GM21423 (cell line): Measurements from ENCODE around the gene PPP1R8.
"Not testable (repeated sequence)": the region's sequence is repeated elsewhere in the genome, so short reads cannot be mapped to it uniquely, and the experiment has no call there.

ENCODE experiments used
- ATAC-seq: cut with Tn5 transposase; IDR thresholded peaks from one replicate; pipeline ENCODE4 v1.9.1; 2021; ENCODE audit warnings: mild to moderate bottlenecking, moderate library complexity; ENCODE audit not compliant: unreplicated experiment

PPP1R8 gene

DNA sequence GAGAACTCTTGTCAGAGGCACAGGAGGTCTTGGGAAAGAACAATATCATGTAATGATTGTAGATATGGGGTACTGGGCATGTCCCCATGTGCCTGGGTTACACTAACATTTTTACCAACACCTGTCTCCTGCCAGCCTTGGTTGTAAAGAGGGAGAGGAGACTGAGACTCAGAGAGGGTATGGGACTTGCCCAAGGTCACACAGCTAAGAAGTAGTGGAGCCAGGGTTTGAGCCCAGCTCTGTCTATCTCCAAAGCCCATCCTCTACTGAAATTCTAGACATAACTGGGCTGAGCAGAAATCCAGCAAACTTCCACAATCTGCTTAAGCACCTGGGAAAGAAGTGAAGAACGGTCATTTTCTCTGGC lies 39.1 kb downstream of the PPP1R8 start:
- no peak for ATAC-seq

GRCh38 chr1:27871076-27871475 lies 40.5 kb downstream of the PPP1R8 start:
- ATAC-seq: not testable (repeated sequence)

- ATAC-seq: peak; percentile 29
Measured at GRCh38 chr1:27872059-27872801, 41.6 kb downstream of the PPP1R8 start, which contains the start of gene THEMIS2. THEMIS2 (plus strand) TSS chr1:27872544; CDS start chr1:27872572, 28 bp downstream.

DNA sequence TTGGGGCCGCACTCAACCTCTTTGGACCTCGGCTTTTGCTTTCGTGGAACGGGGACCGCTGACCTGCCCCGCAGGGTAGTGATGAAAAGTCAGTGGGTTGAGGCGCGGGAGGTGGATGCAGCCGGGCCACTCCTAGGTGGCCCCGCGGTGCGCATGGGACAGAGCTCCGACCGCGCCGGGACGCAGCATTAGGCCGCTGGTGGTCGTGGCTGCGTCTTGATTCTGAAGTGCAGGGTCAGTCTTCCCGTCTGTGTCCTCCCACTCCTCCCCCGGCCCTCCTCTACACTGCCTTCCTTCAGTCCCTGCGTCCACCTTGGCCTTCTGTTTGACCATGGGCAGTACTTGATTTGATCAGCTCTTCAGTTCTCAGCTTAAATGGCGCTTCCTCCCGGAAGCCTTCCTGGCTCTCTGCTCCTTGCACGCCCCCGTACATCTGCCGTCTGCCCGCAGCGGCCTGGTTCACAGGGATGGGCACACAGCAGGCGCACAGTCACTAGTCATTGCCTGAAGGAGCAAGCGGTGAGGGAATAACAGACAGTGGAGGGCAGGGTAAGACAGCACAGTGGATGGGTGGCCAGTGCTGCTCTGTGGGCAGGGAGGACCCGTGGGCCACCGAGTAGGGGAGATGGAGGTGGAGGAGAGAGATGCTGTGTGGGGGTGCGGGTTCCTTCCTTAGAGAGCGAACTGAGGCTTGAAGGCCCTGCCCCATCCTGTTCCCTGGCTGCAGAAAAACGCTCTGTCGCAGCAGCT lies 42.4 kb downstream of the PPP1R8 start:
- ATAC-seq: no peak

- no peak for ATAC-seq
Measured at GRCh38 chr1:27873671-27874384, 43.2 kb downstream of the PPP1R8 start.

GRCh38 chr1:27876341-27877114 lies 45.9 kb downstream of the PPP1R8 start:
- no peak for ATAC-seq

GRCh38 chr1:27877115-27877416 lies 46.5 kb downstream of the PPP1R8 start:
- ATAC-seq: no peak

DNA sequence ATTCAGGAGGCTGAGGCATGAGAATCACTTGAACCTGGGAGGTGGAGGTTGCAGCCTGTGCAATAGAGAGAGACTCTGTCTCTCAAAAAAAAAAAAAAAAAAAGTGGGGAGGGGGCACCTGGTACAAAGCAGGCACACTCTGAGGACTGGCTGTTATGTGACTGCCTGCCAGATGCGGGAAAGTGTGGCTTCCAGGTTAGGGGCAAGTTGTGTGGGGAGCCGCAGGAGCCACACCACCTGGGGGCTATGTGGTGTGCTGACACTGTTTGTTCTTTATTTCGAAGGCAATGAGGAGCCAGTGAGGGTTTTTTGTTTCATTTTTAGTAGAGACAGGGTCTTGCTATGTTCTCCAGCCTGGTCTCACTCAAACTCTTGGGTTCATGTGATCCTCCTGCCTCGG lies 47.5 kb downstream of the PPP1R8 start:
- ATAC-seq: no peak

DNA sequence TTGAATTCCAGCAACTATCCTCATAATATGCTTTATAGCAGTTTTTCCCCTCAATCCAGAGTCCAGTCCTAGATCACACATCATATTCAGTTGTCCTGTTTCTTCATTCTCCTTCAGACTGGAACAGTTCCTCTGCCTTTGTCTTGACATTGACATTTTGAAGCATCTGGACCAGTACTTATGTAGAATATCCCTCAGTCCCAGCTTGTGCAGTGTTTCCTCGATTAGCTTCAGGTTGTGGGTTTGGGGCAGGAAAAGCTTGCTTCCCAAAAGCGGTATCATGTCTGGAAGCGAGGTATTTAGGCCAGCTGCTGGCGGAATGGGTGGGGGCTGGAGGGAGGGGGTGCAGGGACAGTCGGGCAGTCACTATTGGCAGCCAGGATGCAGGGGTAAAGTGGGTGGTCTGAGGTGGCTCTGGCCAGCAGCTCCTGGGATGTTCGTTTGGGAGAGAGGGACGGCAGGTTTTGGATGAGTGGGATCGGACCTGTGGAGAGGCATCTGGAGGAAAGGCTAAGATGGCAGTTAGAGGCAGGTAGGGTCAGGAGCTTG lies 48.3 kb downstream of the PPP1R8 start:
- no peak for ATAC-seq

GRCh38 chr1:27879374-27880082 lies 48.9 kb downstream of the PPP1R8 start:
- no peak for ATAC-seq

DNA sequence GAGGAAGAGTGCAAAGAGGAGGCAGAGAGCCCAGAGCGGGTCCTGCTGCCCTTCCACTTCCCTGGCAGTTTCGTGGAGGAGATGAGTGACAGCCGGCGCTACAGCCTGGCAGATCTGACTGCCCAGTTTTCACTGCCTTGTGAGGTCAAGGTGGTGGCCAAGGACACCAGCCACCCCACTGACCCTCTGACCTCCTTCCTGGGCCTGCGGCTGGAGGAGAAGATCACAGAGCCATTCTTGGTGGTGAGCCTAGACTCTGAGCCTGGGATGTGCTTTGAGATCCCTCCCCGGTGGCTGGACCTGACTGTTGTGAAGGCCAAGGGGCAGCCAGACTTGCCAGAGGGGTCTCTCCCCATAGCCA lies 51.9 kb downstream of the PPP1R8 start:
- ATAC-seq: no peak

DNA sequence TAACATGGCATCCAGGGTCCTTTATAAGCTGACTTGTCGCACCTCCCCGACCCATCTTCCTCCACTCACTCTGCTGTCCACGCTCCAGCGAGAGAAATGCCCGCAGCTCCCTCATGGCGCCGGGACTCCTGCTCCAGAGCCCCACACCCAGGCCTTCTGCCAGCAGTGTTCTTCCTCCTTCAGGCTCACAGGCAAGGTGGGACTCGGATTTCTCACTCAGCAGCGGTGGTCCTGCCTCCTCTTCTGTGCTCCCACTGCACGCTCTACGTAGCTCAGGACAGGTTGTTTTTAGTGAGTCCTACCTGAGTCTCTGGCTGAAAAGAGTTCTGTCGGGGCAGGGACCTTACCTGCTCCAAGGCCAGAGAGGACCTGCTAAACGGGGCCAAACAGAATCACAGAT lies 53.0 kb downstream of the PPP1R8 start:
- no peak for ATAC-seq

GRCh38 chr1:27884006-27884954 lies 53.7 kb downstream of the PPP1R8 start:
- peak; percentile 42 for ATAC-seq

GRCh38 chr1:27885114-27885528 lies 54.5 kb downstream of the PPP1R8 start:
- ATAC-seq: no peak

GRCh38 chr1:27885621-27886352 lies 55.2 kb downstream of the PPP1R8 start:
- ATAC-seq: no peak

- ATAC-seq: no peak
Measured at GRCh38 chr1:27886353-27886679, 55.7 kb downstream of the PPP1R8 start.

DNA sequence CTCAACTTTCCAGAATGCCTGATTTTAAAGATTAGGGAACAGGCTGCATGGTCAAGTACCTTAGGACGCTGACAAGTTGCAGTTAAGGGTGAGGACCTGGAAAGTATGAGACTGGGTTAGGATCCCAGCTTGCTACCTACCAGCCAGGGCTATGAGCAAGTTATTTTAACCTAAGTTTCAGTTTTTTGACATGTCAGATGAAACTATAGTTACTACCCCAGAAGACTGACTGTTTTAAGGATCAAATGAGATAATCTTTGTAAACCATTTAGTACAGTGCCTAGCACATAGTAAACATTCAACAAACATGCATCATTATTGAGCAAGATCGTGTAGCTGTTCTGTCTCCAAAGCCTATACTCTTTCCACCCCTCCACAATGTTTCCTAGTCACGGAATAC lies 56.2 kb downstream of the PPP1R8 start:
- no peak for ATAC-seq

- no peak for ATAC-seq
Measured at GRCh38 chr1:27887215-27888021, 56.8 kb downstream of the PPP1R8 start.
